22Rv1 (cell line): ENCODE data around the gene XXYLT1.

Experiments used
- ZFX ChIP-seq: fragments of 450-650 bp; IDR thresholded peaks from 2 replicates; pipeline ENCODE4 v1.6.1; 2017; ENCODE audit warnings: antibody characterized with exemption, borderline replicate concordance
- TF ChIP-seq, protein P1 (sequence below): fragments of 450-650 bp; IDR thresholded peaks from 2 replicates; pipeline ENCODE4 v1.5.1; 2017; ENCODE audit warnings: mild to moderate bottlenecking

DNA sequence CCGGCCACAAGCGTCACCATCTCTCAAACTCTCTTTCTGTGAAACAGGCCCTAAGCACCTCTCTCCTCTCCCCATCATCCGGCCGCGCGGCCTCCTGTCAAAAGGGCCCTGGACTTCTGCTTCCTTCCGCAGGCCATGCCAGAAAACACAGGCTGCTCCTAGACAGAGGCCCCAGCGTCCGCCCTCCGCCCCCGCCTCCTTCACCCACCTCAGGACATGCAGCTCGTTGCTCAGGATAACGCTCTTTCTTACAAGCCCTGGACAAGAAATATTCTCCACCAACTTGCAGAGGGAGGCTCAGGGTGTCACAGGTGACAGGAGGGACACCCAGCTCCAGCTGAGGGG is 212.0 kb downstream of the XXYLT1 start:
- TF ChIP-seq, protein P1, sequence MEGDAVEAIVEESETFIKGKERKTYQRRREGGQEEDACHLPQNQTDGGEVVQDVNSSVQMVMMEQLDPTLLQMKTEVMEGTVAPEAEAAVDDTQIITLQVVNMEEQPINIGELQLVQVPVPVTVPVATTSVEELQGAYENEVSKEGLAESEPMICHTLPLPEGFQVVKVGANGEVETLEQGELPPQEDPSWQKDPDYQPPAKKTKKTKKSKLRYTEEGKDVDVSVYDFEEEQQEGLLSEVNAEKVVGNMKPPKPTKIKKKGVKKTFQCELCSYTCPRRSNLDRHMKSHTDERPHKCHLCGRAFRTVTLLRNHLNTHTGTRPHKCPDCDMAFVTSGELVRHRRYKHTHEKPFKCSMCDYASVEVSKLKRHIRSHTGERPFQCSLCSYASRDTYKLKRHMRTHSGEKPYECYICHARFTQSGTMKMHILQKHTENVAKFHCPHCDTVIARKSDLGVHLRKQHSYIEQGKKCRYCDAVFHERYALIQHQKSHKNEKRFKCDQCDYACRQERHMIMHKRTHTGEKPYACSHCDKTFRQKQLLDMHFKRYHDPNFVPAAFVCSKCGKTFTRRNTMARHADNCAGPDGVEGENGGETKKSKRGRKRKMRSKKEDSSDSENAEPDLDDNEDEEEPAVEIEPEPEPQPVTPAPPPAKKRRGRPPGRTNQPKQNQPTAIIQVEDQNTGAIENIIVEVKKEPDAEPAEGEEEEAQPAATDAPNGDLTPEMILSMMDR = no peak
- TF ChIP-seq ZFX = no peak
